DMS53 treated with DMSO at 0.1 percent for 48 hours (cell line): ENCODE results near the gene SPTLC2.
"Not testable (repeated sequence)": the region's sequence is repeated elsewhere in the genome, so short reads cannot be mapped to it uniquely, and the experiment has no call there.

Experiments
- DNase-seq: peaks from one replicate; lab custom pipeline; 2025; ENCODE audit not compliant: unreplicated experiment; lab: John Stamatoyannopoulos, UW

The SPTLC2 gene

DNA sequence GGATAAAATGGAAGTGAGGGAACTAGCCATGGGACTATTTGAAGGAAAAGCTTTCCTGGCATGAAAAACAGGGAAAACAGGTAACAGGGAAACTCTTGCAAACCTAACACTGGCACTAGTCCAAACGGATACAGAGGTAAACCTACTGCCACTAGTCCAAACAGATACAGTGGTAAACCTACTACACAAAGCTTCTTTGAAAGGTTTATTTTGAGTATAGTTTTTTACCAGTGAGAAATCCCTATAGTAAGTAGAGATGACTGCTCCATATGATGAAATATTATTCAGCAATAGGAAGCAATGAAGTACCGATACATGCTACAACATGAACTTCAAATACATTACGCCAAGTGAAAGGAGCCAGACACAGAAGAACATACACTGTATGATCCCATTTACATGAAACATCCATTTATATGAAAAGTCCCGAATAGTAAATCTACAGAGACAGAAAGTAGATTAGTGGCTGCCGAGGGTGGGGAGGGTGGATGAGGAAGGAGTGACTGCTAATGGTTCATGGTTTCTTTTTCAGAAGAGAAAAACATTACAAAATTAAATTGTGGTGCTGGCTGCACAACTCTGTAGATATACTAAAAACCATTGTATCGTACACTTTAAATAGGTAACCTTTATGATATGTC lies 25.5 kb downstream of the SPTLC2 start:
- DNase-seq, result no peak

GRCh38 chr14:77589099-77589498 lies 27.3 kb downstream of the SPTLC2 start:
- DNase-seq, result no peak

GRCh38 chr14:77588411-77589025 lies 27.9 kb downstream of the SPTLC2 start:
- DNase-seq, result not testable (repeated sequence)

- DNase-seq, result no peak
These were observed 31.1 kb downstream of the SPTLC2 start for GRCh38 chr14:77585385-77585784.

GRCh38 chr14:77584809-77585208 lies 31.6 kb downstream of the SPTLC2 start:
- DNase-seq, result no peak

DNA sequence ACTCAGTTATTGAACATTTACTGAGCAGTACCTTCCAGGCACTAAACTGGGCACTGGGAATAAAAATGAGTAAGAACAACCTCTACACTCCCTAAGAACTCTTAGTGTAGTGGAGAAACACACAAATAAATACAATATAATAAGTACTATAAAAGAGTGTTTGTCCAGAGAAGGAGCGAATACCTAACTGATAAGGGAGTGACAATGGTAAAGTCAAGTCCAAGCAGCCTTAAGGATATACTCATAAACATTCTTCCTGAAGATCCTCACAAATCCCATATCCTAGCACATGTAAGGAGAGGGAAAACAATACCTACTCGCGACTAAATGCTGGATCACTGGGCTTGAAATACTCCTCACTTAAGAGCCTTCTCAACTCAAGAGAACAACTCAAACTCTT lies 32.8 kb downstream of the SPTLC2 start:
- no peak for DNase-seq

DNA sequence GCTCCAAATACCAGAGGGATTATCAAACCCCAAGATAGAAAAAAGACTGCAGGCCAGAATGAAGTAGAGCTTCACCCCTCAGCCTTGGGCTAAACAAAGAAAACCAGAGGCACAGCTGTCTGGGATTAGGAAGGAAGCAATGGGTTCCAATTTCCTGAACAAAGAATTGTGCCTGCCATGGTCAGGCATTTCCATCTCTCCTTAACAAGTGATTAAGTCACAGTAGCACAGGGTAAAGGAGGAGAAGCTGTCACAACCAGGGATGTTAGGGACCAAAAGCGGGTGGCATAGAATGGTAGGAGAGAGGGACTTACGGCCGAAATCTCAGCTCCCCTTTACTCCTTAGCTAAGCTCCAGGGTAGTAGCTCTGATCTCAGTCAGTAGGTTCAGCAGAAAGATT lies 33.9 kb downstream of the SPTLC2 start:
- no peak for DNase-seq

DNA sequence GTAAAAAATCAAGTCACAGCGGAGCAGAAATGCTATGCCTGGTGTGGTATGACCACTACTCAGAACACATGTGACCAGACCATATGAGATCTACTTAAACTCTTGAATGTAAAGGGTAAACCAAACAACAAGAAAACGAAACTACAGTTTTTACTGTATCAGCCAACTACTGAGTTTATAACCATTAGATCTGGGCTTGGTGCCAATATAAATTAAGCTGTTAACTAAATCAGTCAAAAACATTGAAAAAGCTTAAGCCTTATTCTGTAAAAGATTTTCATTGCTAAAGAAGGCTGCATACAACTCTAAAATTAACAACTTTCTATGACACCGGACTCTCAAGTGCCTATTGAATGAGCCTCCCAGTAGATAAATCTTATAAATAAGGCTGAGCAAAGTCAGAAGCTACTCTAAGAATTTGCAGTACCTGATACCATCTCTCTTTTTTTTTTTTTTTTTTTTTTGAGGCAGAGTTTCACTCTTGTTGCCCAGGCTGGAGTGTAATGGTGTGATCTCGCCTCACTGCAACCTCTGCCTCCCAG lies 35.4 kb downstream of the SPTLC2 start:
- no peak for DNase-seq

DNA sequence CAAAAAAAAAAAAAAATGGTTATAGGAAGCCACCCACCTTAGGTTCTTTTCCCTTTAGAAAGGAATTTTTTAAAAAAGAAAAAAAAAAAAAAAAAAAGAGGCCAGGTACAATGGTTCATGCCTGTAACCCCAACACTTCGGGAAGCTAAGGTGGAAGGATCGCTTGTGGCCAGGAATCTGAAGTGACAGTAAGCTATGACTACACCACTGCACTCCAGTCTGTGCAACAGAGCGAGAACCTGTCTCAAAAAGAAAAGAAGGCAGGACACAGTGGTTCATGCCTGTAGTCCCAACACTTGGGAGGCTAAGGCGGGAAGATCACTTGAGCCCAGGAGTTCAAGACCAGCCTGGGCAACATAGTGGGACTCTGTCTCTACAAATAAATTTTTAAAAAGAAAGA lies 36.0 kb downstream of the SPTLC2 start:
- DNase-seq, result no peak

DNA sequence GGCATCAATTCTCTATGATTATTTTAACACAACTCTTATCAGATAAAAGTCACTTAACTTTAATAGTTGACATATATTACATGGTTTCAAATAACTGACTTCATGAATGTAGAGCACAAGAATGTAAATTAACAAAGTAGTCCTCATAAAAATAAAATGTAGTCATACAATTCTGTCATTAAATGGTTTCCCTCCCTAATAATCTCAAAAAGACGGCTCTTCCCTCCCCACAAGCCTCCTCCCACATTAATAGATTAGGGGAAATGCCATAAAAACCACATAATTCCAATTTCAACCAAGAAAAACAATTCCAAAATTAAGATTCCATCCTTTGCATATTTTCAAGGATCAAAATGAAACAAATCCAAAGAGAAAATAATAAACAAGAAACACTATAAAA lies 36.7 kb downstream of the SPTLC2 start:
- no peak for DNase-seq

DNA sequence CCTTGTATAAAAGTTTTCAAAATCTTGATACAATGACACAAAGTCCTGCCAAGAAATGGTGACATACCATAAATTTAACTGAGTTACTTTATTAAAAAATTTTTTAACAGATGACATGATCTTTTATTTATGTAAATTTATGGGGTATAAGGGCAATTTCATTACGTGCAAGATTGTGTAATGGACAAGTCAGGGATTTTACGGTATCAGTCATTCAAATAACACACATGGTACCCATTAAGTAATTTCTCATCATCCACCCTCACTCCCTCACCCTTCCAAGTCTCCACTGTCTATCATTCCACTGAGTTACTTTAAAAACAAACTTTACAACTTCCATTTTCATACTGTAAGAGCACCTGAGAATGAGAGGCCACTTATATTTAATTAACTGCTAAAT lies 37.4 kb downstream of the SPTLC2 start:
- DNase-seq, result no peak

GRCh38 chr14:77574446-77575115 lies 41.9 kb downstream of the SPTLC2 start:
- DNase-seq, result no peak

- DNase-seq, result no peak
These were observed 42.5 kb downstream of the SPTLC2 start for GRCh38 chr14:77573964-77574363.

- no peak for DNase-seq
These were observed 45.6 kb downstream of the SPTLC2 start for GRCh38 chr14:77570706-77571268.

- DNase-seq, result no peak
These were observed 50.5 kb downstream of the SPTLC2 start for GRCh38 chr14:77565994-77566305.

GRCh38 chr14:77565289-77565993 lies 51.0 kb downstream of the SPTLC2 start:
- DNase-seq, result no peak

DNA sequence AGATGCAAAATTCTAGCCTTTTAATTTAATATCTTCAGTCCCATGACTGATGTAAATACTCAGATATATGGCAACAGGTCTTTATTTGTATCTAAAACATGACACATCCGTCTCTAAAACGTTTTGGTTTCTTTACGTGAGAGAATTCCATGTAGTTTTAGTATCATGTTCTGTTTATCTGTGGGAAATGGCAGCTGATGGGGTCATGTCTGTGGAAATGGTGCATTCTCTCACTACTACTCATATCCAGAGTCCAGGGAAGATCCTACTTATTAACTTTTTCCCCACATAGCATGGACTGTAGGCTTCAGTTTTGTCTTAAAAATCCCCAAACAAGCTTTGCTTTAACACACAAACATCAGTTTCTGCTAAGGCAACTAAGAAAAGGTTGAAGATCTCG lies 53.8 kb downstream of the SPTLC2 start:
- DNase-seq, result no peak

- no peak for DNase-seq
These were observed 54.6 kb downstream of the SPTLC2 start for GRCh38 chr14:77561881-77562280.

GRCh38 chr14:77559381-77559780 lies 57.1 kb downstream of the SPTLC2 start:
- DNase-seq, result no peak

DNA sequence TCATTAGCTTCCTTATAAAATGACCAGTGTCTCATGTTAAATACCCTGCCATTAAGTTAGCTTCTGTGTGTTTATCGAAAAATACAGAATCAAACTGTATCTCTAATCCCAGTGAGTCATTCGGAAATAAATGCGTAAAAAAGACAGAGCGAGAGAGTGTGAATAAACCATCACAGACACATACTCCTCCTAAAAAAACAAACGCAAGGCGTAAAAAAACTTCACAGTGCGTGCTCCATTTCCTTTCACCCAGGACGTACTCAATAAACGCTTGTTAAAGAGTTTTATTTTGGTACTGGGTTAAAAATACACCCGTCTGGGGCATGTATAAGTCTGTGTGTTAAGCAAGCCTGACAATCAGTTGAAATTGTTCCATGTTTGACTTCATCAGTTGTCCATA lies 59.0 kb downstream of the SPTLC2 start:
- DNase-seq, result no peak

DNA sequence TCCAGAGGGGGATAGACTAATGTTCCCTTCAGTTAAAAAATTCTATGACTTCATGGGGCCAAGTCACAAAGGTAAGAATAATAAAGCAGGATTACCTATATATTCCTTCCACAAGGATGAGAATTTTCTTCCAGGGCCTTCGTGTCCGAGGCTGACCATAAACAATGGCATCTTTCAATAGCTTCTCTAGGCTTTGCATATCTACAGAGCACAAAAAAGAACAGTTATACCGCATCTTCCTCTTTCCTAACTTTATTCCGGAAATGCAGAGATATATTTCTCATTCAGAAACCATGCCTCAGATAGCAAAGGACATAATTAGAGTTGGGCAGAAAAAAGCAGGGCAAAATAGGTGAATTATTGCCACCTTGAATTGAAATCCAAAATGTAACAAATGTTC lies 59.5 kb downstream of the SPTLC2 start:
- no peak for DNase-seq
